Nephron (organoid): ENCODE data around the gene RAD9A.

Source experiments
- H3K27ac Mint-ChIP-seq, 3 experiments: 2 replicates each; pipeline ENCODE4 v1.8.0; 2020; ENCODE audit warnings: mixed read lengths in 3 of 3, mild to moderate bottlenecking in 2 of 3, moderate library complexity in 1 of 3
- H3K27me3 Mint-ChIP-seq: 2 replicates; pipeline ENCODE4 v1.8.0; 2021; ENCODE audit warnings: low read depth, mild to moderate bottlenecking, moderate library complexity, mixed read lengths
- H3K36me3 Mint-ChIP-seq: 2 replicates; pipeline ENCODE4 v1.8.0; 2020; ENCODE audit warnings: low read depth, mixed read lengths
- H3K4me1 Mint-ChIP-seq: 2 replicates; pipeline ENCODE4 v1.8.0; 2020; ENCODE audit warnings: mixed read lengths
- H3K4me3 Mint-ChIP-seq, 3 experiments: 2 replicates each; pipeline ENCODE4 v1.8.0; 2020; ENCODE audit warnings: mild to moderate bottlenecking in 3 of 3, mixed read lengths in 3 of 3, moderate library complexity in 2 of 3
- H3K9me3 Mint-ChIP-seq: 2 replicates; pipeline ENCODE4 v1.8.0; 2020; ENCODE audit warnings: mixed read lengths
- CTCF ChIP-seq, 3 experiments: fragments of 200-600 bp; sonication (generic); IDR thresholded peaks; one replicate each; pipeline ENCODE4 v1.5.0; 2021; ENCODE audit warnings: antibody characterized with exemption in 3 of 3; ENCODE audit not compliant: unreplicated experiment in 3 of 3

RAD9A gene

DNA sequence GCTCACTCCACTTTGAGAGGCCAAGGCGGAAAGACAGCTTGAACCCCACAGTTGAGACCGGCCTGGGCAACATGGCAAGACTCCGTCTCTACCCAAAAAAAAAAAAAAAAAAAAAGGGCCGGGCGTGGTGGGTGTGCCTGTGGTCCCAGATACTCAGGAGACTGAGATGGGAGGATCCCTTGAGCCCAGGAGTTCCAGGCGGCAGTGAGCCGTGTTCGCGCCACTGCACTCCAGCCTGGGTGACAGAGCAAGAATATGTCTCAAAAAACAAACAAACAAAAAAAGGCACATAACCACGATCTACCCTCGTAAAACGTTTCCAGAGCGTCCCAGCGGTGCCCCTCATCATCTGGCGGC, 861 bp upstream of the RAD9A start:
- Mint-ChIP-seq H3K27ac (peak overlapping the region; percentile 78 to 97 (median 85)), H3K9me3 (no peaks in the 10 kb centered on the region), H3K4me1 (peaks cover 33% of the 10 kb centered on the region), H3K36me3 (no peaks in the 10 kb centered on the region), H3K27me3 (no peaks in the 10 kb centered on the region), H3K4me3 (peak overlapping the region; percentile 88 to 90 (median 89))
- no peak for TF ChIP-seq CTCF (IDR thresholded peaks at IDR 0.05; ENCODE audit: unreplicated experiment in 3 of 3)

GRCh38 chr11:67392183-67392715, 463 bp downstream of the RAD9A start:
- H3K4me1 Mint-ChIP-seq: peaks cover 30% of the 10 kb centered on the region
- H3K4me3 Mint-ChIP-seq: peak overlapping the region; percentile 88 to 90 (median 89)
- no peaks in the 10 kb centered on the region for H3K9me3 Mint-ChIP-seq
- TF ChIP-seq CTCF (IDR thresholded peaks at IDR 0.05; ENCODE audit: unreplicated experiment in 3 of 3): no peak
- H3K27ac Mint-ChIP-seq: peak overlapping the region in 1 of 3 experiments; percentile 49
- peaks cover 4% of the 10 kb centered on the region for H3K36me3 Mint-ChIP-seq
- H3K27me3 Mint-ChIP-seq: no peaks in the 10 kb centered on the region

DNA sequence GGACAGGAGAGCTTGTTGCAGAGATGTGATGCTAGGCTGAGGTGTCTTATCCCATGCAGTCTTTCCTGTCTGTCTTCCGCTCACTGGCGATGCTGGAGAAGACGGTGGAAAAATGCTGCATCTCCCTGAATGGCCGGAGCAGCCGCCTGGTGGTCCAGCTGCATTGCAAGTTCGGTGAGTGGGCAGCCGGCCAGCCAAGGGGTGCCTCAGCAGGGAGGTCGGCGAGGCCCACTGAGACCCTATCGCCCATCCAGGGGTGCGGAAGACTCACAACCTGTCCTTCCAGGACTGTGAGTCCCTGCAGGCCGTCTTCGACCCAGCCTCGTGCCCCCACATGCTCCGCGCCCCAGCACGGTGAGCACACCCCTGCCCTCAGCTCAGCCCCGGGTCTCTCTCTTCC, 1.7 kb downstream of the RAD9A start:
- no peak overlapping the region for H3K27ac Mint-ChIP-seq
- peaks cover 13% of the 10 kb centered on the region for H3K36me3 Mint-ChIP-seq
- no peak for TF ChIP-seq CTCF (IDR thresholded peaks at IDR 0.05; ENCODE audit: unreplicated experiment in 3 of 3)
- H3K27me3 Mint-ChIP-seq: no peaks in the 10 kb centered on the region
- H3K9me3 Mint-ChIP-seq: no peaks in the 10 kb centered on the region
- H3K4me1 Mint-ChIP-seq: peaks cover 32% of the 10 kb centered on the region
- H3K4me3 Mint-ChIP-seq: peak overlapping the region; percentile 75 to 89 (median 81)

DNA sequence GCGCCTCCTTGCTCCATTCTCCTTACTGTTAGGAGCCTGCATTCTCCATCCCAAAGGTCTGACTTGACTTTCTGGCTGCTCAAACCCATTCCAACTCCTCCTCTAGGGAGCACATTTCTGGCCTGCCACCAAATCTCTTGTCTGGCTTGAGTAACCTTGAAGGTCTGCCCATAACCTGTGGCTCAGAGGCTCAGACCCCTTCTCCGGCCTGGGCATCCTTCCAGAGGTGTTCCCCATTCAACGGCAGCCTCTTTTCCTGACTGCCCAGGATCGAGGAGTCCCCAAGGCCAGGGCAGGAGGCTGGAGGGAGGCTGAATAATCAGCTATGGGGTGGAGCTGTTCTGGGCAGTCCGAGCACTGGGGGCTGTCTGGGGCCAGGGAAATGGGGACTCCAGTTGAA, 2.2 kb downstream of the RAD9A start:
- Mint-ChIP-seq H3K36me3 (peaks cover 14% of the 10 kb centered on the region), H3K4me1 (peaks cover 31% of the 10 kb centered on the region), H3K9me3 (no peaks in the 10 kb centered on the region), H3K27me3 (no peaks in the 10 kb centered on the region), H3K27ac (no peak overlapping the region), H3K4me3 (peak overlapping the region; percentile 75 to 89 (median 81))
- no peak for TF ChIP-seq CTCF (IDR thresholded peaks at IDR 0.05; ENCODE audit: unreplicated experiment in 3 of 3)

GRCh38 chr11:67395555-67396258, 3.9 kb downstream of the RAD9A start:
- peaks cover 14% of the 10 kb centered on the region for H3K36me3 Mint-ChIP-seq
- no peaks in the 10 kb centered on the region for H3K9me3 Mint-ChIP-seq
- no peak for TF ChIP-seq CTCF (IDR thresholded peaks at IDR 0.05; ENCODE audit: unreplicated experiment in 3 of 3)
- peaks cover 28% of the 10 kb centered on the region for H3K4me1 Mint-ChIP-seq
- no peak overlapping the region for H3K27ac Mint-ChIP-seq
- H3K27me3 Mint-ChIP-seq: no peaks in the 10 kb centered on the region
- H3K4me3 Mint-ChIP-seq: no peak overlapping the region

- H3K27ac Mint-ChIP-seq: peak overlapping the region in 1 of 3 experiments; percentile 62
- H3K27me3 Mint-ChIP-seq: no peaks in the 10 kb centered on the region
- peaks cover 14% of the 10 kb centered on the region for H3K36me3 Mint-ChIP-seq
- peaks cover 25% of the 10 kb centered on the region for H3K4me1 Mint-ChIP-seq
- H3K4me3 Mint-ChIP-seq: peak overlapping the region in 2 of 3 experiments; percentile 31 to 33
- H3K9me3 Mint-ChIP-seq: no peaks in the 10 kb centered on the region
- TF ChIP-seq CTCF (IDR thresholded peaks at IDR 0.05; ENCODE audit: unreplicated experiment in 3 of 3): no peak
These were observed 4.4 kb downstream of the RAD9A start for GRCh38 chr11:67396259-67396581.
